ENCODE data around the gene PRDM16.

The PRDM16 gene

GRCh38 chr1:3478187-3478586, 409.2 kb downstream of the PRDM16 start:
- in situ Hi-C loops (cut with HindIII; ENCODE audit: low sequenced_read_pairs) = loop anchor here (5.0 kb wide), 1 partner anchor 56 kb away; no protein-coding TSS in a partner anchor

- in situ Hi-C loops (cut with HindIII; ENCODE audit: low sequenced_read_pairs) = loop anchor here (5.0 kb wide), 1 partner anchor 57 kb away; no protein-coding TSS in a partner anchor
These were observed 410.7 kb downstream of the PRDM16 start for GRCh38 chr1:3479511-3480368.

GRCh38 chr1:3480369-3480719, 411.3 kb downstream of the PRDM16 start:
- in situ Hi-C loops (cut with HindIII; ENCODE audit: low sequenced_read_pairs) = no loop called here

GRCh38 chr1:3481046-3481445, 412.0 kb downstream of the PRDM16 start:
- in situ Hi-C loops (cut with HindIII; ENCODE audit: low sequenced_read_pairs) = no loop called here

GRCh38 chr1:3481836-3482375, 412.9 kb downstream of the PRDM16 start:
- in situ Hi-C loops (cut with HindIII; ENCODE audit: low sequenced_read_pairs) = no loop called here

- in situ Hi-C loops (cut with HindIII; ENCODE audit: low sequenced_read_pairs) = no loop called here
These were observed 413.4 kb downstream of the PRDM16 start for GRCh38 chr1:3482378-3482849.

- in situ Hi-C loops (cut with HindIII; ENCODE audit: low sequenced_read_pairs) = no loop called here
These were observed 414.4 kb downstream of the PRDM16 start for GRCh38 chr1:3483380-3483779.

- in situ Hi-C loops (cut with HindIII; ENCODE audit: low sequenced_read_pairs) = no loop called here
These were observed 414.9 kb downstream of the PRDM16 start for GRCh38 chr1:3483801-3484444.

GRCh38 chr1:3485016-3485415, 416.0 kb downstream of the PRDM16 start:
- in situ Hi-C loops (cut with HindIII; ENCODE audit: low sequenced_read_pairs) = no loop called here
